SH-SY5Y (cell line): Measurements from ENCODE around the gene SPATA16.
A peak's percentile ranks its signal among the peaks of the same experiment; 100 is the strongest.

ENCODE experiments used
- GATA2 ChIP-seq: IDR thresholded peaks from 2 replicates; pipeline ENCODE4 v1.6.1; 2011; ENCODE audit warnings: mild to moderate bottlenecking, low read depth, low read length
- GATA3 ChIP-seq: IDR thresholded peaks from 2 replicates; pipeline ENCODE4 v1.6.1; 2011; ENCODE audit warnings: low read depth, mild to moderate bottlenecking, low read length, moderate library complexity

SPATA16 gene

GRCh38 chr3:172911142-172911541, 229.9 kb downstream of the SPATA16 start:
- TF ChIP-seq GATA2, result no peak
- TF ChIP-seq GATA3, result no peak

GRCh38 chr3:172908771-172909270, 232.2 kb downstream of the SPATA16 start:
- TF ChIP-seq GATA2 (no peak), GATA3 (no peak)

GRCh38 chr3:172905451-172905850, 235.6 kb downstream of the SPATA16 start:
- TF ChIP-seq GATA2 (no peak), GATA3 (no peak)

- no peak for TF ChIP-seq GATA3
Observed at GRCh38 chr3:172904711-172905373, 236.2 kb downstream of the SPATA16 start.

- TF ChIP-seq GATA2 (no peak), GATA3 (no peak)
Observed at GRCh38 chr3:172903642-172904320, 237.3 kb downstream of the SPATA16 start.

- TF ChIP-seq GATA2 (no peak), GATA3 (no peak)
Observed at GRCh38 chr3:172892158-172892557, 248.9 kb downstream of the SPATA16 start.

- no peak for TF ChIP-seq GATA2
- no peak for TF ChIP-seq GATA3
Observed at GRCh38 chr3:172885704-172886103, 255.3 kb downstream of the SPATA16 start.

- no peak for TF ChIP-seq GATA3
Observed at GRCh38 chr3:172882563-172882962, 258.5 kb downstream of the SPATA16 start.

- TF ChIP-seq GATA3 (no peak), GATA2 (no peak)
Observed at GRCh38 chr3:172877011-172877410, 264.0 kb downstream of the SPATA16 start.

- TF ChIP-seq GATA2, result peak; percentile 30; the same call in 1 of the 2 replicates
- no peak for TF ChIP-seq GATA3
Observed at GRCh38 chr3:172876297-172876696, 264.7 kb downstream of the SPATA16 start.

GRCh38 chr3:172875039-172875438, 266.0 kb downstream of the SPATA16 start:
- TF ChIP-seq GATA2, result no peak
- TF ChIP-seq GATA3, result no peak

- no peak for TF ChIP-seq GATA2
Observed at GRCh38 chr3:172869784-172870518, 271.1 kb downstream of the SPATA16 start.

GRCh38 chr3:172869368-172869771, 271.7 kb downstream of the SPATA16 start:
- TF ChIP-seq GATA3 (no peak), GATA2 (no peak)

- TF ChIP-seq GATA2, result no peak
- TF ChIP-seq GATA3, result no peak
Observed at GRCh38 chr3:172868582-172869200, 272.3 kb downstream of the SPATA16 start.
